ENCODE data around the gene MYL7. TPM values are rescaled to one million over a fixed set of nuclear protein-coding genes. Genes with fewer than 3 reads are reported as not detected.

Gene MYL7
- total RNA-seq, 8 experiments from 2014 or later = 0.46 to 1.0 (median 0.95) TPM; not detected in 5

- WGBS, 10 experiments = no CpG with 5 or more reads among the region's 3 CpGs
- in situ Hi-C loops (cut with MboI; ENCODE audit: low pct_unique_long_range_greater_than_20kb in 2 of 9, low sequenced_read_pairs in 9 of 9, unreplicated experiment in 9 of 9) = no loop called here
Measured at GRCh38 chr7:44101303-44101965, 39.7 kb downstream of the MYL7 start.

GRCh38 chr7:44100458-44101302, 40.5 kb downstream of the MYL7 start:
- in situ Hi-C loops (cut with MboI; ENCODE audit: low pct_unique_long_range_greater_than_20kb in 2 of 9, low sequenced_read_pairs in 9 of 9, unreplicated experiment in 9 of 9) = no loop called here
- peak in 7 of 8 experiments; percentile 5 to 56 (median 42) for ATAC-seq (replicated peaks in 6 of 8)
- H3K4me3 ChIP-seq = no peak overlapping the region
- no peak overlapping the region for H3K27ac ChIP-seq
- WGBS, 10 experiments = 8 to 64% (median 30%) methylated on average over 1 to 4 of the region's 10 CpGs; no CpG with 5 or more reads in 6 of the 10 experiments
- H3K4me1 ChIP-seq (replicated peaks in 1 of 2) = peaks cover 12 to 17% of the 10 kb centered on the region in 2 donors

More at GRCh38 chr7:44101303-44101965, 39.7 kb downstream of the MYL7 start:
- no peak overlapping the region for H3K27ac ChIP-seq
- no peak overlapping the region for H3K4me3 ChIP-seq
- ATAC-seq (replicated peaks in 6 of 8) = no peak
- peaks cover 18 to 23% of the 10 kb centered on the region in 2 donors for H3K4me1 ChIP-seq (replicated peaks in 1 of 2)

DNA sequence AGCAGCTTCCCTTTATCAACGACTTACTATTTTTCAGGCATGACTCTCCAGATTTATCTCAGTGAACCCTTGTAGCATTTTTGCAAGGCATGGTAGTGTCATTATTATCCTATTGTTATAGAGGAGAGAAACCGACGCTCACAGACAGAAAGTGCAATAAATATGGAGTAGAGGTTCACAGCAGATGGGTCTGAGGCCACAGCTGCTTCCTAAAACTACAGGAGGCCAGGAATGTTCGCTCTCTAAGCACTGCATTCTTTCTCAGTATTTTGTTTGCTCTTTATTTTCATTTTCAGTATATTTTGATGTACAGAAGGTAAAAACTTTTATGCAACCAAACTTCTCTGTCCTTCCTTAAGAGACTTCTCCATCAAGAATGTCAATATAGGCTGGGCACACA, 41.5 kb downstream of the MYL7 start:
- H3K4me3 ChIP-seq = no peak overlapping the region
- ATAC-seq (replicated peaks in 6 of 8) = no peak
- peaks cover 4 to 7% of the 10 kb centered on the region in 2 donors for H3K4me1 ChIP-seq (replicated peaks in 1 of 2)
- no peak overlapping the region for H3K27ac ChIP-seq
- 38 to 100% (median 62%) methylated on average over 1 to 4 of the region's 4 CpGs; no CpG with 5 or more reads in 1 of the 10 experiments for WGBS, 10 experiments
- in situ Hi-C loops (cut with MboI; ENCODE audit: low pct_unique_long_range_greater_than_20kb in 2 of 9, low sequenced_read_pairs in 9 of 9, unreplicated experiment in 9 of 9) = no loop called here

- Histone ChIP-seq H3K4me1 (replicated peaks in 1 of 2) (peaks cover 4% of the 10 kb centered on the region in 2 donors), H3K27ac (no peak overlapping the region), H3K4me3 (no peak overlapping the region)
- WGBS, 10 experiments = 79 to 100% (median 88%) methylated on average over 1 to 6 of the region's 6 CpGs; no CpG with 5 or more reads in 2 of the 10 experiments
- no peak for ATAC-seq (replicated peaks in 6 of 8)
- in situ Hi-C loops (cut with MboI; ENCODE audit: low pct_unique_long_range_greater_than_20kb in 2 of 9, low sequenced_read_pairs in 9 of 9, unreplicated experiment in 9 of 9) = no loop called here
Measured at GRCh38 chr7:44098092-44099068, 42.8 kb downstream of the MYL7 start.

DNA sequence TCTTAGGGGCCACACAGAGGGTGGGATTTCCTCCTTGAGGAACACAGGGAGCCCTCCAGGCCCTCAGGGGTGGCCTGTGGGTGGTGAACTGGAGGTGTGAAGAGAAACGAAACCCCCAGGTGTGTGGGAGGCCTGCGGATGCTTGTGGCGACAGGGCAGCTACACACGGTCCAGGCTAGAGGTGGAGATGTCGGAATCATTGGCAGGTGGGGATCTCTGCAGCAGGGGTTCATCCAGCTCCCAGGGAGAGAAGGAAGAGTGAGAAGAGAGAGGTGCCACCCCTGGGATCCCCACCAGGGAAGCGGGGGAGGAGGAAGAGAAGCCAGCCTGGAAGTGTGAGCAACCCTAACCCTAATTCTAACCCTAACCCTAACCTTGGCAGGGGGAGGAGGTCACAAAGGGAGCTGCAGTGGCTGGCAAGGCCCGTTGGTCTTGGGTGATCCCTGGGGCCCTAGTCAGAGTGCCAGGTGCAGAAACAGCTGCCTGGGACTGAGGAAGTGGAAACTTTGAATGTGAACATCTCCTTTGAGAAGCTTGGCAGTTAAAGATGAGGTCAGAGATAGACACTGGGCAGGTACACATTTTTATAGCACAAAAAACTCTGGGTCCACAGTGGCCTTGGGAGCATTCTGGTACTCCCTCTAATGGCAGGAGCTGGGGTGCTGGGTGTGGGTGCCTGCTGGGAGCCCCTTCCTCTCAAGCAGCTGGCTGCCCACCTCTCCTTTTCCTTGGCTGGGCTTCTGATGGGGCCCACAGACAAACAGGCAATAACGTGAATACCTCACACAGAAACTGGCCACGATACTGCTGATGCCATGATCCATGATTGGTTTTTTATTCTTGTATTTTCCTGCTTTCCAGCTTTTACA, 43.8 kb downstream of the MYL7 start:
- Histone ChIP-seq H3K4me3 (no peak overlapping the region), H3K27ac (no peak overlapping the region), H3K4me1 (replicated peaks in 1 of 2) (peaks cover 4% of the 10 kb centered on the region in 2 donors)
- 58 to 100% (median 82%) methylated on average over 1 to 6 of the region's 9 CpGs; no CpG with 5 or more reads in 1 of the 10 experiments for WGBS, 10 experiments
- ATAC-seq (replicated peaks in 6 of 8) = no peak
- in situ Hi-C loops (cut with MboI; ENCODE audit: low pct_unique_long_range_greater_than_20kb in 2 of 9, low sequenced_read_pairs in 9 of 9, unreplicated experiment in 9 of 9) = no loop called here

DNA sequence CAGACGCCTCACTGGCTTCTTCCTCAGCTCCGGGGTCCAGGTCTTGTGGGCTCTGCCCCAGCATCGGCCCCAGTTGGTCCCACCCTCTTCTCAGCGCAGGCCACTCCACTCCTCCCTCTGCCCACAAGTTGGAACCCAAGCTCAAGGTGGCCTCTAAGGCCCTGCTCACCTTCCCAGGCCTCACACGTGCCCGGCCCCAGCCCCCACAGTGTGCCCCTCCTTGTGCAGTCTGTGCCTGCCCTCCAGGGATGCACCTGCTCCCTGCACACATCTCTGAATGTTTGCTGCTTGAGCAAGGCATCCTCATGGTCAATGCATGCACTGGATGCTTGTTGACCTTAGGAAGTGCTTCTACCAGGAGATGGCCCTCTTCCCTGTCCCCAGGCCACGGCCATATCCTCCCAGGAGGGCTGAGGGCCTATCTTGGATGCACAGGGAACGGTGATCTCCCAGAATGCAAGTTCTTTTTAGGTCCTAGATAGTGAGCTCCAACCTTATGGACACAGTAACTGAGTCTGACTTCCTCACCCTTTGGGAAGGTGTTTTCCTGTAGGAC, 44.7 kb downstream of the MYL7 start:
- Histone ChIP-seq H3K4me1 (replicated peaks in 1 of 2) (peaks cover 4% of the 10 kb centered on the region in 2 donors), H3K4me3 (no peak overlapping the region), H3K27ac (no peak overlapping the region)
- WGBS, 10 experiments = 0 to 80% (median 79%) methylated on average over 1 to 4 of the region's 8 CpGs; no CpG with 5 or more reads in 5 of the 10 experiments
- in situ Hi-C loops (cut with MboI; ENCODE audit: low pct_unique_long_range_greater_than_20kb in 2 of 9, low sequenced_read_pairs in 9 of 9, unreplicated experiment in 9 of 9) = no loop called here
- peak in 1 of 8 experiments; percentile 7 for ATAC-seq (replicated peaks in 6 of 8)

- H3K27ac ChIP-seq = no peak overlapping the region
- H3K4me3 ChIP-seq = no peak overlapping the region
- peaks cover 3 to 4% of the 10 kb centered on the region in 2 donors for H3K4me1 ChIP-seq (replicated peaks in 1 of 2)
- no peak for ATAC-seq (replicated peaks in 6 of 8)
- in situ Hi-C loops (cut with MboI; ENCODE audit: low pct_unique_long_range_greater_than_20kb in 2 of 9, low sequenced_read_pairs in 9 of 9, unreplicated experiment in 9 of 9) = no loop called here
- WGBS, 10 experiments = no CpG with 5 or more reads among the region's 3 CpGs
Measured at GRCh38 chr7:44095781-44096180, 45.4 kb downstream of the MYL7 start.

GRCh38 chr7:44094883-44095592, 46.1 kb downstream of the MYL7 start:
- in situ Hi-C loops (cut with MboI; ENCODE audit: low pct_unique_long_range_greater_than_20kb in 2 of 9, low sequenced_read_pairs in 9 of 9, unreplicated experiment in 9 of 9) = no loop called here
- H3K4me1 ChIP-seq (replicated peaks in 1 of 2) = no peaks in the 10 kb centered on the region
- 0 to 80% (median 40%) methylated on average over 1 to 2 of the region's 2 CpGs; no CpG with 5 or more reads in 3 of the 10 experiments for whole genome bisulfite sequencing, 10 experiments
- no peak overlapping the region for H3K4me3 ChIP-seq
- H3K27ac ChIP-seq = no peak overlapping the region
- peak in 1 of 8 experiments; percentile 72 for ATAC-seq (replicated peaks in 6 of 8)

DNA sequence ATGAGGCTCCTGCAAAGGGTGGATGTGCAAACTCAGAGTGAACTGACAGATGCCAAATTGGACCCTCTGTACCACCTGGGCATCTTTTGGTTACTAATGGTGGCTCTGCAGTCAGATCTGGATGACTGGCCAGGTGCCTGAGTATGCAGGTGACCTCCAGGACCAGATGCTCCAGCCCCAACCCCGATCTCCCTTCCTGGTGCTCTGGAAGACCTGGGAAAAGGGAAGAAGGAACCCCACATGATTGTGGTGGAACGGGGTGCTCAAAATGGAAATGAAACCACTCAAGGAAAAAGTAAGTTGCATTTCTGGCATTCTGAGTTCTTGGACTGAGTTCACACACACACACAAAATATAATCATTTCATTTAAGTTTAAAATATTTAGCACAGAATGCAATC, 46.8 kb downstream of the MYL7 start:
- WGBS, 10 experiments = 0 to 83% (median 67%) methylated on average over 1 to 2 of the region's 2 CpGs; no CpG with 5 or more reads in 4 of the 10 experiments
- in situ Hi-C loops (cut with MboI; ENCODE audit: low pct_unique_long_range_greater_than_20kb in 2 of 9, low sequenced_read_pairs in 9 of 9, unreplicated experiment in 9 of 9) = no loop called here
- no peak for ATAC-seq (replicated peaks in 6 of 8)
- Histone ChIP-seq H3K4me1 (replicated peaks in 1 of 2) (no peaks in the 10 kb centered on the region), H3K27ac (no peak overlapping the region), H3K4me3 (no peak overlapping the region)

DNA sequence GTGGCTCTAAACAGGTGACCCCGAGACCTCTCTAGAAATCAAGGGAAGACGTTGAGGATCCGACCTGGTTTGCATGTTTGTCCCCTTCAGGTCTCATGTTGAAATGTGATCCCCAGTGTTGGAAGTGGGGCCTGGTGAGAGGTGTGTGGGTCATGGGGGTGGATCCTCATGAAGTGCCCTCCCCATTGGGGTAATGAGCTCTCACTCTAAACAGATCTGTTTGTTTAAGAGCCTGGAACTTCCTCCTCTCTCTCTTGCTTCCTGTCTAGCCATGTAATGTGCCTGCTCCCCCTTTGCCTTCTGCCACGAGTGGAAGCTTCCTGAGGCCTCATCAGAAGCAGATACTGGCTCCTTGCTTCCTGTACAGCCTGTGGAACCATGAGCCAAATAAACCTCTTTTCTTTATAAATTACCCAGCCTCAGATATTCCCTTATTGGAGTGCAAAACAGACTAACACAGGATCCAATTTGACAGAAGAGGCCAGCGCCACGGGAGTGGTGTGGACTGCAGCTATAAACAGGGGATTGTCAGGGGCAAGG, 48.0 kb downstream of the MYL7 start:
- in situ Hi-C loops (cut with MboI; ENCODE audit: low pct_unique_long_range_greater_than_20kb in 2 of 9, low sequenced_read_pairs in 9 of 9, unreplicated experiment in 9 of 9) = no loop called here
- H3K27ac ChIP-seq = no peak overlapping the region
- 17 to 87% (median 74%) methylated on average over 1 to 5 of the region's 6 CpGs; no CpG with 5 or more reads in 3 of the 10 experiments for WGBS, 10 experiments
- ATAC-seq (replicated peaks in 6 of 8) = no peak
- no peak overlapping the region for H3K4me3 ChIP-seq
- no peaks in the 10 kb centered on the region for H3K4me1 ChIP-seq (replicated peaks in 1 of 2)

All from motor neuron (in vitro differentiated cells).